Stimulated activated CD4-positive, alpha-beta T cell treated with anti-CD3 and anti-CD28 coated beads, Interleukin-4, amount 100 ng/mL, for 1 hour (primary cell): ENCODE results near the gene PLA2G7.
"Not testable (repeated sequence)": the region's sequence is repeated elsewhere in the genome, so short reads cannot be mapped to it uniquely, and the experiment has no call there.

ENCODE experiments used
- DNase-seq: peaks from one replicate; pipeline ENCODE4 v3.0.0-alpha.2; 2020

Gene PLA2G7

GRCh38 chr6:46734867-46735719 is at the start of gene PLA2G7:
Gene PLA2G7 (minus strand): TSS chr6:46735375. CDS start chr6:46722891, 12,484 bp downstream.
- DNase-seq: no peak

GRCh38 chr6:46784535-46784934 is 49.4 kb upstream of the PLA2G7 start:
- DNase-seq: no peak

- no peak for DNase-seq
Measured at GRCh38 chr6:46781478-46782378, 46.6 kb upstream of the PLA2G7 start.

- no peak for DNase-seq
Measured at GRCh38 chr6:46777476-46778346, 42.5 kb upstream of the PLA2G7 start.

GRCh38 chr6:46776070-46776712 is 41.0 kb upstream of the PLA2G7 start:
- DNase-seq: no peak

- not testable (repeated sequence) for DNase-seq
Measured at GRCh38 chr6:46774736-46775135, 39.6 kb upstream of the PLA2G7 start.

- no peak for DNase-seq
Measured at GRCh38 chr6:46773201-46773855, 38.2 kb upstream of the PLA2G7 start.

GRCh38 chr6:46772762-46773161 is 37.6 kb upstream of the PLA2G7 start:
- DNase-seq: no peak

GRCh38 chr6:46772016-46772415 is 36.8 kb upstream of the PLA2G7 start:
- DNase-seq: no peak

- no peak for DNase-seq
Measured at GRCh38 chr6:46764961-46765360, 29.8 kb upstream of the PLA2G7 start.

GRCh38 chr6:46764280-46764679 is 29.1 kb upstream of the PLA2G7 start:
- DNase-seq: not testable (repeated sequence)

- no peak for DNase-seq
Measured at GRCh38 chr6:46763466-46763865, 28.3 kb upstream of the PLA2G7 start.

- no peak for DNase-seq
Measured at GRCh38 chr6:46760925-46761324, 25.8 kb upstream of the PLA2G7 start.

- DNase-seq: no peak
Measured at GRCh38 chr6:46758960-46759753, 24.0 kb upstream of the PLA2G7 start.

GRCh38 chr6:46757214-46757596 is 22.0 kb upstream of the PLA2G7 start:
- no peak for DNase-seq

- DNase-seq: no peak
Measured at GRCh38 chr6:46756469-46757213, 21.5 kb upstream of the PLA2G7 start.

- no peak for DNase-seq
Measured at GRCh38 chr6:46755865-46756264, 20.7 kb upstream of the PLA2G7 start.

GRCh38 chr6:46751658-46752057 is 16.5 kb upstream of the PLA2G7 start:
- DNase-seq: no peak

GRCh38 chr6:46749731-46750130 is 14.6 kb upstream of the PLA2G7 start:
- DNase-seq: no peak

- DNase-seq: no peak
Measured at GRCh38 chr6:46748940-46749503, 13.8 kb upstream of the PLA2G7 start.
